GM13977 (cell line): ENCODE measurements around the gene MDH1.

Experiments used
- DNase-seq: peaks from one replicate; pipeline ENCODE4 v3.0.0; 2012; ENCODE audit warnings: low spot score
- in situ Hi-C: fragments of 300-500 bp; cut with MboI; formaldehyde crosslinking; loops from one replicate; pipeline ENCODE4 v1.12.0; 2022; ENCODE audit warnings: low sequenced_read_pairs, low pct_unique_long_range_greater_than_20kb, mixed read lengths, inconsistent platforms; ENCODE audit not compliant: unreplicated experiment
- TF ChIP-seq, protein P1 (sequence below): IDR thresholded peaks from 2 replicates; pipeline ENCODE4 v1.5.1; 2012; ENCODE audit warnings: mild to moderate bottlenecking, control low read depth; ENCODE audit not compliant: insufficient read depth; ENCODE audit errors: extremely low read depth, missing control alignments

MDH1 gene

DNA sequence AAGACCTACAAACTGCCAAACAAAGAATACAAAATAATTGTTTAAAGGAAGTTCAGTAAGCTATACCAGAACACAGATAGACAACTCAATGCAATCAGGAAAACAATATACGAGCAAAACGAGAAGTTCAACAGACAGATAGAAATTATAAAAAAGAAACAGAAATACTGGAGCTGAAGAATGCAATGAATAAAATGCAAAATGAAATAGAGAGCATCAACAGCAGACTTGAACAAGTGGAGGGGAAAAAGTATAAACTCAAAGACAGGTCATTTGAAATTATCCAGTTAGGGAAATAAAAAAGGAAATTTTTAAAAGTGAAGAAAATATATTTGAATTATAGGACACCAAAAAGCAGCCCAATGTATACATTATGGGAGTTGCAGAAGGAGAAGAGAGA, 43.6 kb downstream of the MDH1 start:
- DNase-seq: no peak
- in situ Hi-C loops: no loop called here
- TF ChIP-seq, protein P1, sequence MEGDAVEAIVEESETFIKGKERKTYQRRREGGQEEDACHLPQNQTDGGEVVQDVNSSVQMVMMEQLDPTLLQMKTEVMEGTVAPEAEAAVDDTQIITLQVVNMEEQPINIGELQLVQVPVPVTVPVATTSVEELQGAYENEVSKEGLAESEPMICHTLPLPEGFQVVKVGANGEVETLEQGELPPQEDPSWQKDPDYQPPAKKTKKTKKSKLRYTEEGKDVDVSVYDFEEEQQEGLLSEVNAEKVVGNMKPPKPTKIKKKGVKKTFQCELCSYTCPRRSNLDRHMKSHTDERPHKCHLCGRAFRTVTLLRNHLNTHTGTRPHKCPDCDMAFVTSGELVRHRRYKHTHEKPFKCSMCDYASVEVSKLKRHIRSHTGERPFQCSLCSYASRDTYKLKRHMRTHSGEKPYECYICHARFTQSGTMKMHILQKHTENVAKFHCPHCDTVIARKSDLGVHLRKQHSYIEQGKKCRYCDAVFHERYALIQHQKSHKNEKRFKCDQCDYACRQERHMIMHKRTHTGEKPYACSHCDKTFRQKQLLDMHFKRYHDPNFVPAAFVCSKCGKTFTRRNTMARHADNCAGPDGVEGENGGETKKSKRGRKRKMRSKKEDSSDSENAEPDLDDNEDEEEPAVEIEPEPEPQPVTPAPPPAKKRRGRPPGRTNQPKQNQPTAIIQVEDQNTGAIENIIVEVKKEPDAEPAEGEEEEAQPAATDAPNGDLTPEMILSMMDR: no peak

DNA sequence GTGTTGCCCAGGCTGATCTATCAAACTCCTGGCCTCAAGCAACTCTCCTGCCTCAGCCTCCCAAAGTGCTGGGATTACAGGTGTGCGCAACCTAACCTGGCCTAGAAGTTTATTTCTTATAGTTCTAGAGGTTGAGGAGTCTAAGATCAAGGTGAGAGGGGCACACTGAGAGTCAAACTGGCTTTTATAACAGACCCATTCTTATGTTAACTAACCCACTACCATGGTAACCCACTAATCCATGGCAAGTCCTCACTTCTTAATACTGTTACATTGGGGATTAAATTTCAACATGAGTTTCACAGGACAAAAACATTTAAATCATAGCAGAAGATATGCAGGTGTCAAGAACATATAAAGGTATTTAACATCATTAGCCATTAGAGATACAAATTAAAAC, 50.6 kb downstream of the MDH1 start:
- in situ Hi-C loops: no loop called here
- DNase-seq: no peak
- TF ChIP-seq, protein P1: no peak

DNA sequence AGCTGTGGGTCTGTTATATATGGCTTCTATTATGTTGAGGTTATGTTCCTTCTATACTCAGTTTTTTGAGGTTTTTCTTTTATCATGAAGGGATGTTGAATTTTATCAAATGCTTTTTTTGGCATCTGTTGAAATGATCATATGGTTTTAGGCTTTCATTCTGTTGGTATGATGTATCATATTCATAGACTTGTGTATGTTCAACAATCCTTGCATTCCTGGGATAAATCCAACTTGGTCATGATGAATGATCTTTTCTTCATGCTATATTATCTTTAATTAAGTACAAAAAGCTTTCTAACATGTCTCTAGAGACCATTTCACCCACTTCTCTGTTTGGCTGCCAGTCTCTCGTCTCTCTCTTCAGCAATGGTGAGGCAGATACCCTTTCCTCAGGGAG, 54.2 kb downstream of the MDH1 start:
- no peak for DNase-seq
- in situ Hi-C loops: no loop called here
- TF ChIP-seq, protein P1: no peak

DNA sequence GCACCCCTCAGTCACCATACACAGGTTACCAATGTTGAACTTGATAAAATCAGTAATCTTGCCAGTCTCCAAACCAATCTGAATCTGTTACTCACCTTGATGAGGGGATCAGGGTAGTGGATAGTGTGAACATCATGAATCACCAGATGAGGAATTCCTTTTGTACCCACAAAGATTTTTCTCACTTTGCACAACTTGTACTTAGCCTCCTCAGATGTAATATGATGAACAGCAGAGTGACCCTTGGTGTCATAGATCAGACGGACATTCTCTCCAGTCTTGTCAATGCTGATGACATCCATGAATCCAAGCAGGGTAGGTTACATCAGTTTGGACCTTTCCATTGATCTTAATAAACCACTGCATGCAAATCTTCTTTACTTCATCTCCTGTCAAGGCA, 54.7 kb downstream of the MDH1 start:
- DNase-seq: no peak
- in situ Hi-C loops: no loop called here
- TF ChIP-seq, protein P1: no peak

DNA sequence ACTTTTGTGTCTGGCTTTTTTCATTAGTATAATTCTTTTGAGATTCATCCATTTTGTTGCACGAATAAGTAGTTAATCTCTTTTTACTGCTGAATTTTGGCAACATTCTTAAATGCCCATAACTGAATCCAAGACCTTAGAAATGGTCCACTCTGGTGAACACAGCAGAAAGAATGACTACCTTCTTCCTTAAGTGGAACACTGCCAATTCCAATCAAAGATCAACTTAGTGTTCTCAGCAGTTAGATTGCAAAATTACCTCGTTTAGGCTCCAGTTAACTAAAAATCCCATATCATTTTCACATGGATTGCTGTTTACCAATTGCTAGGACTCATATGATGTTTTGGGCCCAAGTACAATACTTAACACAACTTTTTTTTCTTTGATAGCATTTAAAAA, 59.9 kb downstream of the MDH1 start:
- TF ChIP-seq, protein P1: no peak
- in situ Hi-C loops: no loop called here
- no peak for DNase-seq

DNA sequence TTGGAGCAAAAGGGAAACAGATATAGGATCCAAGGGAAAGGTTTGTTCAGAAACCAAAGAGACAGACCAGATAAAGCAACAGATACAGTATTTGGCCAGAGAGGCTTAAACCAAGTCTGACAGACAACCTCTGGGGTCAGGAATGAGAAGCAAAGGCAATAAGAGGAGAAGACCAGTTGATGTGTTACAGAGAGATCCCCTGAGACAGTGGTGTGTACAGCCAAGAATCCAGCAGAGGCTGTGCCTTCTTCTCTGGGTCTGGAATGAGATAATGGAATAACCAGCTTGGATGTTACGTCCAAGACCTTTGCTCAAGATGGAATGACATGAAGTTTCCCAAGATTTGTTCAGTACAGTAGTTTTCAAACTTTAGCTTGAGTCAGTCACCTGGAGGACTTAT, 61.1 kb downstream of the MDH1 start:
- no peak for DNase-seq
- TF ChIP-seq, protein P1: no peak
- in situ Hi-C loops: no loop called here

DNA sequence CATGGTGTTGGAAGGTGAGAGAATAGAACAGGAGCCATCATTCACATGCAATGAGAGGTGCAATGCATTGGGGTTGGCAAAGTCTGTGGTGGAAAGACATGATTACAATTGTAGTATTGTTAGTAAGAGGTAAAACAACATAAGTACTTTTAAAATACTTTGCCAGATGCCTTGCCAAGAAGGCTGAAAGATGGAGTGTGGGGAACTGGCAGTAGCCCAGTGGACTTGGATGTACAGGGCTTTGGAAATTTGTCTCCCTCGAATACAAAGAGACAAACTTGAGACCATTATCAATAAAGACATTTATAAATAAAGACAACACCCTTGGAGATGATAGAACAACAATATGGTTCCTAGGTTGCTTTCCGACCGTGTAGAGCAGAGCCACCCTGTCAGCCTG, 62.0 kb downstream of the MDH1 start:
- no peak for DNase-seq
- TF ChIP-seq, protein P1: no peak
- in situ Hi-C loops: no loop called here
